ENCODE data around the gene DKK2.

GRCh38 chr4:106993827-106994226, 42.3 kb downstream of the DKK2 start:
- TF ChIP-seq, protein P1, sequence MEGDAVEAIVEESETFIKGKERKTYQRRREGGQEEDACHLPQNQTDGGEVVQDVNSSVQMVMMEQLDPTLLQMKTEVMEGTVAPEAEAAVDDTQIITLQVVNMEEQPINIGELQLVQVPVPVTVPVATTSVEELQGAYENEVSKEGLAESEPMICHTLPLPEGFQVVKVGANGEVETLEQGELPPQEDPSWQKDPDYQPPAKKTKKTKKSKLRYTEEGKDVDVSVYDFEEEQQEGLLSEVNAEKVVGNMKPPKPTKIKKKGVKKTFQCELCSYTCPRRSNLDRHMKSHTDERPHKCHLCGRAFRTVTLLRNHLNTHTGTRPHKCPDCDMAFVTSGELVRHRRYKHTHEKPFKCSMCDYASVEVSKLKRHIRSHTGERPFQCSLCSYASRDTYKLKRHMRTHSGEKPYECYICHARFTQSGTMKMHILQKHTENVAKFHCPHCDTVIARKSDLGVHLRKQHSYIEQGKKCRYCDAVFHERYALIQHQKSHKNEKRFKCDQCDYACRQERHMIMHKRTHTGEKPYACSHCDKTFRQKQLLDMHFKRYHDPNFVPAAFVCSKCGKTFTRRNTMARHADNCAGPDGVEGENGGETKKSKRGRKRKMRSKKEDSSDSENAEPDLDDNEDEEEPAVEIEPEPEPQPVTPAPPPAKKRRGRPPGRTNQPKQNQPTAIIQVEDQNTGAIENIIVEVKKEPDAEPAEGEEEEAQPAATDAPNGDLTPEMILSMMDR (IDR thresholded peaks at IDR 0.05; ENCODE audit: insufficient read depth, low read depth, low read length) = no peak
- no peak for TF ChIP-seq EZH2 (IDR thresholded peaks at IDR 0.05; ENCODE audit: insufficient read depth, low read length)

Measured in astrocyte (in vitro differentiated cells and primary cell).